Measurements from ENCODE around the gene PIP5KL1.
"Not testable (repeated sequence)": the region's sequence is repeated elsewhere in the genome, so short reads cannot be mapped to it uniquely, and the experiment has no call there.

The PIP5KL1 gene

GRCh38 chr9:127892831-127893230 is 37.7 kb downstream of the PIP5KL1 start:
- no peak overlapping the region for H3K27ac ChIP-seq
- no peak overlapping the region for H3K9ac ChIP-seq (ENCODE audit: insufficient read length)
- TF ChIP-seq POLR2AphosphoS5 (IDR thresholded peaks at IDR 0.05; ENCODE audit: borderline replicate concordance, low read depth, low read length) (no peak), EZH2 (IDR thresholded peaks at IDR 0.05) (no peak), FOXP2 (optimal IDR thresholded peaks at IDR 0.05; ENCODE audit: control extremely low read depth, extremely low read length, insufficient read depth) (no peak)
- no peak overlapping the region for H3K4me3 ChIP-seq
- H3K9me3 ChIP-seq (ENCODE audit: low read depth, low read length) = peaks cover 4% of the 10 kb centered on the region; the same call in 1 of the 2 replicates
- peaks cover 58% of the 10 kb centered on the region for H3K36me3 ChIP-seq (ENCODE audit: insufficient read depth, low read length)
- DNase-seq (ENCODE audit: low read depth, low spot score) = no peak

GRCh38 chr9:127890053-127890452 is 40.5 kb downstream of the PIP5KL1 start:
- H3K27ac ChIP-seq = no peak overlapping the region
- H3K36me3 ChIP-seq (ENCODE audit: insufficient read depth, low read length) = peaks cover 52% of the 10 kb centered on the region
- TF ChIP-seq FOXP2 (optimal IDR thresholded peaks at IDR 0.05; ENCODE audit: control extremely low read depth, extremely low read length, insufficient read depth) = no peak
- no peak for TF ChIP-seq EZH2 (IDR thresholded peaks at IDR 0.05)
- no peak for TF ChIP-seq POLR2AphosphoS5 (IDR thresholded peaks at IDR 0.05; ENCODE audit: borderline replicate concordance, low read depth, low read length)
- H3K9ac ChIP-seq (ENCODE audit: insufficient read length) = no peak overlapping the region
- H3K4me3 ChIP-seq = no peak overlapping the region
- H3K9me3 ChIP-seq (ENCODE audit: low read depth, low read length) = 0 out of 2 replicates have a peak, but pooled peaks cover 2% of the 10 kb centered on the region
- no peak for DNase-seq (ENCODE audit: low read depth, low spot score)

GRCh38 chr9:127887792-127888191 is 42.8 kb downstream of the PIP5KL1 start:
- Histone ChIP-seq H3K9me3 (ENCODE audit: low read depth, low read length) (no peaks in the 10 kb centered on the region), H3K9ac (ENCODE audit: insufficient read length) (no peak overlapping the region), H3K4me3 (no peak overlapping the region), H3K27ac (no peak overlapping the region), H3K36me3 (ENCODE audit: insufficient read depth, low read length) (peaks cover 30% of the 10 kb centered on the region; the same call in 1 of the 2 replicates)
- no peak for TF ChIP-seq EZH2 (IDR thresholded peaks at IDR 0.05)
- no peak for TF ChIP-seq FOXP2 (optimal IDR thresholded peaks at IDR 0.05; ENCODE audit: control extremely low read depth, extremely low read length, insufficient read depth)
- TF ChIP-seq POLR2AphosphoS5 (IDR thresholded peaks at IDR 0.05; ENCODE audit: borderline replicate concordance, low read depth, low read length) = no peak
- no peak for DNase-seq (ENCODE audit: low read depth, low spot score)

GRCh38 chr9:127886401-127886972 is 44.1 kb downstream of the PIP5KL1 start:
- peaks cover 23% of the 10 kb centered on the region; the same call in 1 of the 2 replicates for H3K36me3 ChIP-seq (ENCODE audit: insufficient read depth, low read length)
- no peak overlapping the region for H3K27ac ChIP-seq
- no peak overlapping the region for H3K4me3 ChIP-seq
- H3K9ac ChIP-seq (ENCODE audit: insufficient read length) = no peak overlapping the region
- DNase-seq (ENCODE audit: low read depth, low spot score) = no peak
- TF ChIP-seq EZH2 (IDR thresholded peaks at IDR 0.05) (no peak), POLR2AphosphoS5 (IDR thresholded peaks at IDR 0.05; ENCODE audit: borderline replicate concordance, low read depth, low read length) (no peak), FOXP2 (optimal IDR thresholded peaks at IDR 0.05; ENCODE audit: control extremely low read depth, extremely low read length, insufficient read depth) (no peak)
- H3K9me3 ChIP-seq (ENCODE audit: low read depth, low read length) = no peaks in the 10 kb centered on the region

GRCh38 chr9:127885508-127886281 is 44.9 kb downstream of the PIP5KL1 start:
- no peak for DNase-seq (ENCODE audit: low read depth, low spot score)
- Histone ChIP-seq H3K9me3 (ENCODE audit: low read depth, low read length) (no peaks in the 10 kb centered on the region), H3K4me3 (no peak overlapping the region), H3K36me3 (ENCODE audit: insufficient read depth, low read length) (peaks cover 23% of the 10 kb centered on the region; the same call in 1 of the 2 replicates), H3K27ac (peak overlapping the region; percentile 62), H3K9ac (ENCODE audit: insufficient read length) (no peak overlapping the region)
- TF ChIP-seq POLR2AphosphoS5 (IDR thresholded peaks at IDR 0.05; ENCODE audit: borderline replicate concordance, low read depth, low read length) (no peak), EZH2 (IDR thresholded peaks at IDR 0.05) (no peak), FOXP2 (optimal IDR thresholded peaks at IDR 0.05; ENCODE audit: control extremely low read depth, extremely low read length, insufficient read depth) (no peak)

- Histone ChIP-seq H3K36me3 (ENCODE audit: insufficient read depth, low read length) (peaks cover 17% of the 10 kb centered on the region; the same call in 1 of the 2 replicates), H3K9ac (ENCODE audit: insufficient read length) (no peak overlapping the region), H3K27ac (peak overlapping the region; percentile 62), H3K4me3 (0 out of 2 replicates have a peak overlapping the region, but pooled peaks have one; percentile 36), H3K9me3 (ENCODE audit: low read depth, low read length) (no peaks in the 10 kb centered on the region)
- TF ChIP-seq POLR2AphosphoS5 (IDR thresholded peaks at IDR 0.05; ENCODE audit: borderline replicate concordance, low read depth, low read length) (no peak), FOXP2 (optimal IDR thresholded peaks at IDR 0.05; ENCODE audit: control extremely low read depth, extremely low read length, insufficient read depth) (no peak), EZH2 (IDR thresholded peaks at IDR 0.05) (no peak)
- DNase-seq (ENCODE audit: low read depth, low spot score) = no peak
These were observed 45.5 kb downstream of the PIP5KL1 start for GRCh38 chr9:127884976-127885490.

- peak overlapping the region; percentile 36; the same call in 1 of the 2 replicates for H3K4me3 ChIP-seq
- TF ChIP-seq POLR2AphosphoS5 (IDR thresholded peaks at IDR 0.05; ENCODE audit: borderline replicate concordance, low read depth, low read length) (no peak; the same call in 1 of the 2 replicates), FOXP2 (optimal IDR thresholded peaks at IDR 0.05; ENCODE audit: control extremely low read depth, extremely low read length, insufficient read depth) (no peak), EZH2 (IDR thresholded peaks at IDR 0.05) (no peak)
- no peaks in the 10 kb centered on the region for H3K9me3 ChIP-seq (ENCODE audit: low read depth, low read length)
- H3K9ac ChIP-seq (ENCODE audit: insufficient read length) = no peak overlapping the region
- DNase-seq (ENCODE audit: low read depth, low spot score) = no peak
- H3K36me3 ChIP-seq (ENCODE audit: insufficient read depth, low read length) = peaks cover 15% of the 10 kb centered on the region; the same call in 1 of the 2 replicates
- peak overlapping the region; percentile 62 for H3K27ac ChIP-seq
These were observed 46.1 kb downstream of the PIP5KL1 start for GRCh38 chr9:127884427-127884911.

- Histone ChIP-seq H3K9me3 (ENCODE audit: low read depth, low read length) (no peaks in the 10 kb centered on the region), H3K36me3 (ENCODE audit: insufficient read depth, low read length) (peaks cover 15% of the 10 kb centered on the region; the same call in 1 of the 2 replicates), H3K27ac (peak overlapping the region; percentile 62; the same call in 1 of the 2 replicates), H3K4me3 (no peak overlapping the region; the same call in 1 of the 2 replicates), H3K9ac (ENCODE audit: insufficient read length) (no peak overlapping the region)
- TF ChIP-seq POLR2AphosphoS5 (IDR thresholded peaks at IDR 0.05; ENCODE audit: borderline replicate concordance, low read depth, low read length) = no peak
- no peak for TF ChIP-seq EZH2 (IDR thresholded peaks at IDR 0.05)
- no peak for TF ChIP-seq FOXP2 (optimal IDR thresholded peaks at IDR 0.05; ENCODE audit: control extremely low read depth, extremely low read length, insufficient read depth)
- no peak for DNase-seq (ENCODE audit: low read depth, low spot score)
These were observed 46.6 kb downstream of the PIP5KL1 start for GRCh38 chr9:127883959-127884358.

- H3K9ac ChIP-seq (ENCODE audit: insufficient read length); DNase-seq (ENCODE audit: low read depth, low spot score); H3K27ac ChIP-seq; H3K4me3 ChIP-seq; H3K36me3 ChIP-seq (ENCODE audit: insufficient read depth, low read length); H3K9me3 ChIP-seq (ENCODE audit: low read depth, low read length): not testable (repeated sequence)
These were observed 48.9 kb downstream of the PIP5KL1 start for GRCh38 chr9:127881715-127882114.

All from SK-N-MC (cell line).